CD4-positive, alpha-beta T cell treated with Interleukin-17A for 1 hour (primary cell): ENCODE results near the gene UBXN10.
A peak's percentile ranks its signal among the peaks of the same experiment; 100 is the strongest.

Experiments
- DNase-seq: peaks from one replicate; pipeline ENCODE4 v3.0.0-alpha.2; 2020

The UBXN10 gene

DNA sequence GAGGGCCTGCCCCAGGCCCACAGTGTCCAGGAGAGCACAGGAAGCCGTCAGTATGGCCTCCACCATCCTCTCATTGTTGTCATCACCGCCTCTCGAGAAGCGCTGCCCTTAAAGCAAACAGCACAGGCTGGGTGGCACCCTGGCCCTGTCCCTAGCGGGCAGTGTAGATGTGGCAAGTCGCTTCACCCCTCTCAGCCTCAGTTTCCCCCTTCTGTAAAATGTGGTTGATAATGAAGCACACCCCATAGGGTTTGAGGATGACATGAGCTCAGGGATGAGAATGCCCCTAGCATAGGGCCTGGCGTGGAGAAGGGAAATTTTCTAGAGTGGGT is 33.3 kb upstream of the UBXN10 start:
- no peak for DNase-seq

DNA sequence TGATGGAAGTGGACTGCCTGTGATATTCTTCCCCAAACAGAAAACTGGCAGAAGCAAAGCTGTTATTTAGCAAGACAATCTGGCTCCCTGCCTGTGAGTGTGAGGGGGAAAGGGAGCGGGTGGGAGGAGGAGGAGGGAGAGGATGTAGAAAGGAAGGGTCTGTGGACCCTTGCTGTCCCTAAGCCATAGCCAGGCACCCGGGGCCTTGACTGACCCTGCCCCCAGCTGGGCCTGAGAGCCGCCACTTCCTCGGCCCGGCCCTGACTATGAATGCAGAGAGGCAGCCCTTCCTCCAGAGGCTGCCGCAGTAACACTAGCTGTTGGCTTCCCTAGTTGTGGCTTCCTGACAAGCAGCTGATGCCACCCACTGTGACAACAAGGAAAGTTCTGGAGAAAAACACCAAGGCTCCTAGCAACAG is 32.9 kb upstream of the UBXN10 start:
- DNase-seq, result no peak

DNA sequence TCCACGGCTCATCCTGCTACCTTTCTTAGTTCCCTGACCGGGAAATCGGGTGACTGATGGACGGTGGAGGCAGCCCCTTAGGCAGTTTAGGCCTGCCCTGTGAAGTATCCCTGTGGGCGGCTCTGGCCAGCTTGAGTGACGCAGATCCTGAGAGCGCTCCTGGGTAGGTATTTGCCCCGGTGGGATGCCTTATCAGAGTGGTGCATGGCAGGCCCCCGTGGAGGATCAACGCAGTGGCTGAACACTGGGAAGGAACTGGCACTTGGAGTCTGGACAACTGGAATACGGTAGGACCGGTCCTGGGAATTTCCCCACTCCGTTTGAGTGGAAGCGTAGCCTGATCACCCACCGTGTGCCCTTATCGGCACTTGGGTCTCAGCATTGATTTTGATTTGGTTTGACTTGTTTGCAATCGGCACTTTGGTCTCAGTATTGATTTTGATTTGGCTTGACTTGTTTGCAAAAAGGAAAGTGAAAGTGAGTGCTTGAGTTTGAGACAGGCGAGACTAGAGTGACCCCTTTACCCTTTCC is 31.5 kb upstream of the UBXN10 start:
- peak; percentile 13 for DNase-seq

DNA sequence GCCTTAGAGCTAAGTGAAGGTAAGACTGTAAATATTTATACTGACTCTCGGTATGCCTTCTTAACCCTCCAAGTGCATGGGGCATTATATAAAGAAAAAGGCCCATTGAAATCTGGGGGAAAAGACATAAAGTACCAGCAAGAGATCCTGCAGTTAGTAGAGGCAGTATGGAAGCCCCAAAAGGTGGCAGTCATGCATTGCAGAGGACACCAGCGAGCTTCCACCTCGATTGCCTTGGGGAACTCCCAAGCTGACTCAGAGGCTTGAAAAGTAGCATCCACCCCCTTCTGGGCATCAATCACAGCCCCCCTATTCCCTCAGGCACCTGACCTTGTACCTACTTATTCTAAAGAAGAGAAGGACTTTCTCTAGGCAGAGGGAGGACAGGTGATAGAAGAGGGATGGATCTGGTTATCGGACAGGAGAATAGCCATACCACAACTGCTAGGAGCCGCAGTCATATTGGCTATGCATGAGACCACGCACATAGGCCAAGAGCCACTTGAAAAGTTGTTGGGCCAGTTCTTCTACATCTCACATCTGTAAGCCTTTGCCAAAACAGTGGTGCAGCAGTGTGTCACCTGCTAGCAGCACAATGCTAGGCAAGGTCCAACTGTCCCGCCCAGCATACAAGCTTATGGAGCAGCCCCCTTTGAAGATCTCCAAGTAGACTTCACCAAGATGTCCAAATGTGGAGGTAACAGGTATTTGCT is 27.4 kb upstream of the UBXN10 start:
- DNase-seq, result no peak

DNA sequence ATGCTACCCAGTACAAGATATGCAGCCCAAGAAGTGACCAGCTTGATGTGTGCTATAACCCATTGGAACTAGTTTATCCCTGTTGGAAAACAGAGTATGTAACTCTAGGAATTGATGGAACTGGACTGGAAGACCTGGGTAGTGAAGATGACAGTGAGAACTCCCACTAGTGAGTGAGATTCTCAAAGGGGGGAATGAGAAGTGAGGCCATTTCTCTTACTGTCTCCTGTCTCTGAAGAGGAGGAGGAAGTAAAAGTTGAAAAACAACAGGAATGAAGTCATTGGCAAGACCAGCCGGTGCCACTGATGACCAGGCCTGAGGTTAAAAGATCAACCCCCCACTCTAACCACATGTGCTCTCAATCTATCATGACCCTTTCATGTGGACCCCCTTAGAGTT is 25.9 kb upstream of the UBXN10 start:
- no peak for DNase-seq

DNA sequence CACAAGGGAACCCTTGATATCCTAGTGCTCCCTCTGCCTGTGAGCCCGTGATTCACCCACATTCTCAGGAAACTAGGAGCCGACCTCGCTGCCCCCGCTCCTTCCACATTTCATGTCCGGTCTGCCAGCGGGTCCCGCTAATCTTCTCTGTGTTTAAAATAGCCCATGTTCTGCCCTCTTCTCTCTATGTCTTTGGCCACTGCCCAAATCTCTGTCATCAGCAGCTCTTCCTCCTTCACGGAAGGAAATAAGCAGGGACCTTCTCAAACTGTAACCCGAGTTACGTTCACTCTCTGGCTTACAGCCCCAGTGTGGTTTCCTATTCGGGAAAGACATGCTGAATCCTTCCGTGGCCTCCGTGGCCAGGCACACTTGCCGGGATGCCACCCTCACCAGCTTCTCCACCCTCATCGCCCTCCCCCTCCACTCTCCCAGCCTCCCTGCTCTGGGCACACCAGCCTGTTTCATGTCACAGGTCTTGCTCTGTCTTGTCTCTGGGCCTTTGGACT is 21.1 kb upstream of the UBXN10 start:
- no peak for DNase-seq

DNA sequence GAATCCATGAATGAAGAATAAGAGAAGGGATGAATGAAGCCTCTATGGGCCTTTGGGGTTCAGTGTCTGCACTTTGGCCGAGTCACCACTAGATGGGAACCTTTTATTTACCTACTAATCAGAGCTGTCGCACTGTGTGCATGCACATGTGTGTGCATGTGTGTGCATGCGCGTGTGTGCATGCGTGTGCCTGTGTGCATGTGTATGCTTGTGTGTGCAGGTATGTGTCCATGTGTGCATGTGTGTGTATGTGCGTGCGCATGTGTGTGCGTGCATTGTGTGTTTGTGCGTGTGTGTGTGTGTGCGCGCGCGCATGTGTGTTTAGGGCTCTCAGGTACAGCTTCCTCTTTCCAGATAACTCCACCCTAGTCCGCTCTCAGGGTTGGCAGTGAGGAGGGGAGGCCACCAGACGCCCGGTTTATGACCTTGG is 20.4 kb upstream of the UBXN10 start:
- no peak for DNase-seq

DNA sequence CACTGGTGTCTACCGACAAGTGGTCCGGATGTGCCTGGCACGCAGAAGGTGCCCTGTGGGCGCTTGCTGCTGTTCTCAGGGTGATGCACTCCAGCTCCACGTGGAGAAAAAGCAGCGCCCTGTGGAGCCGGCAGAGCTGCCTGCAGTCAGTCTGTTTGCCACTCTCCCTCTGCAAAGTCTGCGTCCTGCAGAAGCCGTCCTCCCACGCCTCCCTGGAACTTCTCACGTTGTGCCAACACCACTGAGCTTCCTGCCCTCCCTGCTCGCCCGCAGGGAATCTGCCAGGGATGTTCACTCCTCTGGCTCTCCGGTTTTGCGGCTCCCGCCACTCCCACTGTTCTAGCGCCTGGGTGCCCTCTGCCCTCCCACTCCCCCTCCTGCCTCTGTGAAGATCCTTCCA is 19.8 kb upstream of the UBXN10 start:
- no peak for DNase-seq

DNA sequence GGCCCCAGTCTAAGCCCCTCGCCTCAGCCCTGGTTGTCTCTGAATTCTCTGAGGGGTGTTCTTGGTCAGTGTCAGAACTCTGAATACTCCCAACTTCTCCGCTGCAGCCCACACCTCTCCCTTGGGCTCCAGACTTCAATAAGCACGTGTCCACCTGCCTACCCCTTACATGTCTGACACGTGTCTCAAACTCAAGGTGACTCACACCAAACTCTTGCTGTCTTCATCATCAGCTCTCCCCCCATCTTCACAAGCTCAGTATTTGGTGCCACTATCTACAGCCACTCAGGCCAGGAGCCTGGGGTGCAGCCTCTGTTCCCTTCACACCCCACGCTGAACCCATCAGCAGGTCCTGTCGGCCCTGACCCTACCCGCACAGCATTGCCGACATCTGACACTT is 18.8 kb upstream of the UBXN10 start:
- no peak for DNase-seq

DNA sequence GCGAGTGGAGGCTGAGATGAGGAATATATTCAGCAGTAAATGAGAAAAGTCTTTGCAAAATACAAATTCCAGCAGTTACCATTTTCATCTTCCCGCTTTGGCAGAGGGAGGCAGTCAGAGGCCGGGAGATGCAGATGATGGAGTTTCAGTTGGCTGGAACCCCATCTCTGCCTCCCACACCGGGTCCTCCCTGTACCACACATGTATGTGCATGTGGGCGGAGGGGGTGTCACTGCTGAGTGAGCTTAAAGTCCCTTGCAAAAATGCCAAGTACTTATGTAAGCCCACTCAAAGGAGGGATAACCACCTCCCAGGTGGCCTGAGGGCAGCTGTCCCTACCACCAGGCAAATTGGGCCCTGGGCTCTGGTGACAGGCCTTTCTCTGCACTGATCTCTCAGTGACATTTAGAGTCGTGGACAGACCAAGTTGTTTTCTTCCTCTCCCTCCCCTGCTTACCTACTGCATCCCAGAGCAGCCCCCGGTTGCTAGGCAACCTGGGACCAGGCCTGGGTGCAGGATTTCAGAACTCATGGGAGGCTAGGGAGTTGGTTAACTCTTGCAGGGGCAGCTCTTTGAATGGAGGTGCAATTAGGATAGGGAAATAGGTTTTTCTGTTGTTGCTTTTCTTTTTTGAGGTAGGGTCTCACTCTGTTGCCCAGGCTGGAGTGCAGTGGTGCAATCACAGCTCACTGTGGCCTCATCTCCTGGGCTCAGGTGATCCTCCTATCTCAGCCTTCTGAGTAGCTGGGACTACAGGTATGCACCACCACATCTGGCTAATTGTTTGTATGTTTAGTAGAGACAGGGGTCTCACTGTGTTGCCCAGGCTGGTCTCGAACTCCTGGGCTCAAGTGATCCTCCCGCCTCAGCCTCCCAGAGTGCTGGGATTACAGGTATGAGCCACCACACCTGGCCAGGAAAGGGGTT is 17.1 kb upstream of the UBXN10 start:
- no peak for DNase-seq

DNA sequence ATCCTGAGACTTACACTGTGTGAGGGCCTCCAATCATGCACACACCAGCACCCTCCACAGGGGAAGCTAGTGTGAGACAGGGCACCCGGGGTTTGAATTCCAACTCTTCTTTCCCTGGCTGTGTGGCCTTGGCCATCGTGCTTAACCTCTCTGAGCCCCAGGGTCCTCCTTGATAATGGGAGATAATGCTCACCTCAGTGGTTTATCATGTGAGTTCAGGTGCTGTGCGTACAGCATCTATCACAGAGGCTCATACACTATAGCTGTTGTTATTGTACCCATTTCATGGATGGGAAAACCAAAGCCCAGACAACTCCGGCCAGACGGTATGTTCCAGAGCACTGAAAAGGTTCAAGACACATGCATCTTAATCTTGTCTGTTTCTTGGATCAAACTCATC is 16.0 kb upstream of the UBXN10 start:
- no peak for DNase-seq

DNA sequence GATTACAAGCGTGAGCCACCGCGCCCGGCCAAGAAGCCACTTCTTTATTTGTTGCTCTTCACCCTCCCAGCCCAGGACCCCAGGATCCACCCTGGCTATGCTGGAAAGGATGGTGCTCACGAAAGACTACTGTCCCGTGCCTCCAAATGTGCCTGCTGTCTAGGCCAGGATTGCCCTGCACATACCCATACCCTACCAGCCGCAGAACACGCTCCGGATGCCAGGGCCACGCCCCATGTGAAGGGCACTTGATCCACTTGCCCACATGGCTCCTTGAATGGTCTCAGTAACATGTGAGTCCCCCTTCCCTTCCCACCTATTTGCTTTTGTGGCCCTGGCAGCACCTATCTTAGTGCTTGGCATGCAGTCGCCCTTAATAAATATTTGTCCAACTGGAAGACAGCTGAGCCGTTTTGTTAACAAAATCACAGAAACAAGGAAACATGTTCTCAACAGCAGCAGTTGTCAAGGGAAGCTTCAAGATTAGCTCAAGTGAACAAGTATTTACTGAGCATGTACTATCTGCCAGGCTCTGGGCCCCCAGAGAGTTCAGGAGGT is 13.8 kb upstream of the UBXN10 start:
- DNase-seq, result no peak

DNA sequence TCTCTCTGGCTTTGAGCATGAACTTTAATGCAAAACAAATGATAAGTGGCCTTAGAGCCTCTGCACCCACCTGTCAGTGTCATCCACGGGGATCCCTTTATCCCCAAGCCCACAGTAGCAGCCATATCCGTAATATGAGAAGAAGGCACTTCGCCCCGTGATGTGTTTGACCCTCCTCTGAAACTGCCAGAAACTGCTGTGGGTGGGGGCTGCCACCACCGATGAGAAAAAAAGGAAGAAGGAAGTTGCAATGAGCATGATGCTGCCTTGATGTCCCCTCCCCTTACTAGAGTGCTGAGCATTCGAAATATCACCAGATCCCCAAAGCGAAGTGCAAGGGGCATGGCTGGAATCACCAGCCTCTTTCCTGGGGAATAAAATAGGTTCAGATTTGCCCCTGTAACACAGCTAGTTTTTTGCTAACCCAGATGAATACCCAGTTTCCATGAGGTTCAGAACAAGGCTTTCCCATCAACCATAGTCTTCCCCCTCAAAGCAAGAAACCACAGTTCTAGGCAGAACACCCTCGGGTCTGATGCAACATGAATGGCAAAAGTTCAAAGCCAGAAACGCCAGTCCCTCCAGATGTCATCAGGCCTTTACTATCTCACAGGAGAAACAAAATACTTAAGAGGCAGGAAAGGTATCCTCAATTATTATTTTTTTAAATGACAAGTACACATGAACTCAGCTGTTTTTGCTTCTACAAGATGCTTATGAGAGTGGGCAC is 10.8 kb upstream of the UBXN10 start:
- DNase-seq, result no peak

DNA sequence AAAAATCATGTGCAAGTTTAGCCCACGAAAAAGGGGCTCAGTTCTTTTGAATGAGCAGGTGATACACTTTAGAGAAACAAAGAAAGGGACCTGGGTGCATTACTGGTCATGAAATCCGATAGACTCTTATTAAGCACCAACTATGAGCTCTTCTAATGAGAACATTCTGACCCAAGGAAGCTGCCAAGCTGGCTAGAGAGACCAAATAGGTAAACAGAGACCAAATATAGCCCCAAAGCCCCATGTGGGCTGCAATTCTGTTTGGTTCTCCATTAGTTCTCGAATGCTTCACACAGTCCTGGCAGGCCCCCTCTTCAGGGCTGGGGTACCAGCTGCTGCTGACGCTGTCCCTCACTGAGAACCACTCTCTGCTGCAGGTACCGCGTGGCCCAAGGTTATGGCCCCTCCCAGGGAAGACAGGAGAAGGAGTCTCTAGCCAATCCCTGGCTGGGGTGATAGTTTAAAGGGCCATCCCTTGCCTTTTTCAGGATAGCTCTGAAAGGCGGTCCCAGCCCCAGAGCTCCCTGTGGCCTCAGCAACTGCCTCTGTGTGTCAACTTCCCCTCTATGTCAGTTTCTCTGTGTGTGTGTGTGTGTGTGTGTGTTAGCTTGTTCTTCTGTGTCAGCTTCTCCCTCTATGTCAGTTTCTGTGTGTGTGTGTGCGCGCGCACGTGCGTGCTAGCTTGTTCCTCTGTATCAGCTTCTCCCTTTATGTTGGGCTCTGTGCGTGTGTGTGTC is 7.1 kb upstream of the UBXN10 start:
- no peak for DNase-seq

DNA sequence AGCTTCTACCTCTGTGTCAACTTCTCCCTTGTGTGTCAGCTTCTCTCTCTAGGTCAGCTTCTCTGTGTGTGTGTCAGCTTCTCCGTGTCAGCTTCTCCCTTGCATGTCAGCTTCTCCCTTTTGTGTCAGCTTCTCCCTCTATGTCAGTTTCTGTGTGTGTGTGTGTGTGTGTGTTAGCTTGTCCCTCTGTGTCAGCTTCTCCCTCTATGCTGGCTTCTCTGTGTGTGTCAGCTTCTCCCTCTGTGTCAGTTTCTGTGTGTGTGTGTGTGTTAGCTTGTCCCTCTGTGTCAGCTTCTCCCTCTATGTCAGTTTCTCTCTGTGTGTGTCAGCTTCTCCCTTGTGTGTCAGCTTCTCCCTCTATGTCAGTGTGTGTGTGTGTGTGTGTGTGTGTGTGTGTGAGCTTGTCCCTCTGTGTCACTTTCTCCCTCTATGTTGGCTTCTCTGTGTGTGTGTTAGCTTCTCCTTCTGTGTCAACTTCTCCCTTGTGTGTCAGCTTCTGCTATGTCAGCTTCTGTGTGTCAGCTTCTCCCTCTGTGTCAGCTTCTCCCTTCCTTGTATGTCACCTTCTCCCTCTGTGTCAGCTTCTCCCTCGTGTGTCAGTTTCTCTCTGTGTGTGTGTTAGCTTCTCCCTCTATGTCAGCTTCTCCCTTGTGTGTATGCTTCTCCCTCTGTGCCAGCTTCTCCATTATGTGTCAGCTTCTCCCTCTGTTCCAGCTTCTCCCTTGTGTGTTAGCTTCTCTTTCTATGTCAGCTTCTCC is 6.3 kb upstream of the UBXN10 start:
- no peak for DNase-seq

DNA sequence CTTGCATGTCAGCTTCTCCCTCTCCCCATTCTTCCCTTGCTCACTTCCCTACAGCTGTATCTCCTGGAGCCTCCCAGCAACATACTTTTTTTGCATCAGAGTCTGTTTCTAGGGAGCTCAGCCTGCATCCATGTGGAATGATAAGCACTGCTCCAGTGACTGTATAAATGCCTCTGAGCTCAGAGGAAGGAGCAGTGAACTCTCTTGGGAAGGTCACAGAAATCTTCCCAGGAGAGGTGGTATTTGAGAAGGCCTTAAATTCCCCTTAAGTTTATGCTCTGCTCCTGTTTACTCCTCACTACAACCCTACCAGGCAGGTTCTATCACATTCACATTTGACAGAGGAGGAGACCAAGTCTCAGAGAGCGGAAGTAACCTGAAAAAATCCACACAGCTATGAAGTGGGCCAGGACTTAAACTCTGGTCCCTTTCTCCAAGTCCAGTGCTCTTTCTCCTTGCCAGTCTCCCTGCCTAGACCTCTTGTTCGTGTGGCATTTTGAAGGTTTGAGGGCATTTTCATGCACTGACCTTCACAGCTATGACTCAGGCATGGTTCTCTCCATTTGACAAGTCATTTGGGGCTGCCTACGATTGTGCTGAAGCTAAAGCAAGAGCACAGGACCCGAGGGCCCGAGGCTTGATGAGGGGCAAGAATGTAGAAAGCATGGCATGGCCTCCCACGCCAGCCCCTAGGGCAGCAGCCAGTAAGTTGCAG is 5.6 kb upstream of the UBXN10 start:
- no peak for DNase-seq

DNA sequence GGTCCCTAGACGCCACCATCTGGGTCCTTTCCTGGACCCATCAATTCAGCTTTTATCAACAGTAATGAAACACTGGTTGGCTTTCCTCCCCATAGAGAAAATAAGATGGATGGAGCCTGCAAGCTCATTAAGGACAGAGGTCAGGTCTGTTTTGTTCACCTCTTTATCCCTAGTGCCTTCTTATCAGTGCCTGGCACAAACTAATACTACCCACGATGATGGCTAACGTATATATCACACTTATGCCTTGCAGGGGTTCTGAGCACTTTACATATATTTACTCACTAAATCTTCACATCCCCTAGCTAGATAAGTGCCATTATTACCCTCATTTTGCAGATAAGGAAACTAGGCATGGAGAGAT is 5.1 kb upstream of the UBXN10 start:
- DNase-seq, result no peak

DNA sequence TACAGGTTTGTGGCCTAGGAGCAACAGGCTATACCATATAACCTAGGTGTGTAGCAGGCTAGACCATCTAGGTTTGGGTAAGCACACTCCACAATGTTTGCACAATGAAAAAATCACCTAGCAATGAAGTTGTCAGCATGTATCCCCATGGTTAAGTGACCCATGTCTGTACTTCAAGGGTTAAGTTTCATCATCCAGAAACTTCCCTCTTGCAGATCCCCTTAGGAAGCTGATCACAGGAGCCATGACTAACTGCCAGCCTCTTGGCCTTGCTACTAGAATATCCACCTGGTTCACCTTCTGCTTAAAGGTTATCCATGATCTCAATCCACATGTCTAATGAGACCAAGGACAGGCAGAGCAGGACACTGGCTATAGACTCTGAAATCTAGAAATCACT is 3.5 kb upstream of the UBXN10 start:
- DNase-seq, result no peak

DNA sequence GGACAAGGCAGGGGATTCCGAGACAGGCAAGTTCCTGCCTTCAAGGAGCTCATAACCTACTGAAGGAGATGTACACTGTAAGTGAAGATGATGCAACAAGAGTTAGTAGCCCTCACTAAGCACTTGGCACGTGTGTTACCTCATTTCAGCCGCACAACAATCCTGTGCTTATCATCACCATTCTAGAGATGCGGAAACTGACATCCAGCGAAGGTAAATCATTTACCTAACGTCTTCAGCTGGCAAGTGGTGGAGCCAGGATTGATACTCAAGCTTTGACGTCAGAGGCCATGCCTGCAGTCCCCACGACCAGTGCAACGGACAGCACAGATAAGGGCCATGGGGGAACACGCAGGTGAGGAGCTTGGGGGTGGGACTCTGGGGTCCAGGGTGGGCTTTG is 2.9 kb upstream of the UBXN10 start:
- no peak for DNase-seq

DNA sequence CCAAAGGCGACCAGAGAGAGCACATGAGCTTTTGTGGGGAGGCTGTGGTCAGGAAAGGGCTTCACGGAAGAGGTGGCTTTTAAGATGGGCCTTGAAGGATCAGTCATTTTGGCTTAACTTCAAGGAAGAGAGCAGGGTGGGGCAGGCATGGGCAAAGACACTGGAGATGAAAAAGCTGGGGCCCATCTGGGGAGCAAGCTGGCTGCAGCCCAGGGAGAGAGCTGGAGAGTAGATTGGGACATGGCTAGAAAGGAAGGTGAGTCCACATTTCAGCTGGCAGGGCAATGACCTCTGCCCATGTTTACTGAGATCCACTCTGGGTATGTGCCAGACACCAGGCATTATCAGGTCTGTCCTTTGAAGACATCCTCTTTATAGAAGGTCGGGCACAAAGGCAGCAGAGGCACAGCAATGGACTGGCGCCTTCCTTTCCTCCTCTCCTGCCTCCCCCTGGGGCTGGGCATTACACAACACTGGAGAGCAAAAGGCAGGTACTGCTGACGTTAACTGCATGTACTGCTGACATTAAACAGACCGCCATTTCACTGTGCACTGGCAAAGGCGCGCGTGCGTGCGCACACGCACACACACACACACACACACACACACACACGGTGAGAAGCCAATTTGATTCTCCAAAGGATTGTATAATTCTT is 2.2 kb upstream of the UBXN10 start:
- no peak for DNase-seq
